Measurements from ENCODE around the gene VWA3A. TPM values are rescaled to one million over a fixed set of nuclear protein-coding genes. Genes with fewer than 3 reads are reported as not detected.

VWA3A gene
- total RNA-seq, 1 experiment from 2014 or later = not detected

DNA sequence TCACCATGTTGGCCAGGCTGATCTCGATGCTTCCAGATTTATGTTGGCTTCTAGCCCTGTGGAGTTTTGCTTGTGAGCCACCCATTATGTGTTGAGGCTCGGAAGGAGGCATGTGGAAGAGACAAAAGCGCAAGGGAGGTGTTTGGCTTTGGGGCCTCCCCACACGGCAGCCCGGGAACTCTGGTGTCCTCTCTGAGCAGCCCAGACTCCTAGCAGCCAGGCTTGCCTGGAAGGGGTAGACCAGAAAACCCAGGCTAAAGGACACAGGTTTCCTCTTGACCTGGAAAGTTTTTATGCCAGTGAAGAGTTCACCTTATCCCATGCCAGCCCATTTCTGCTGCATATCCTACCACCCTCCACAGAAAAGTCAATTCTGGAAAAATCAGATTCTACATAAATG lies 91.0 kb downstream of the VWA3A start:
- no peaks in the 10 kb centered on the region for H3K36me3 ChIP-seq (ENCODE audit: control insufficient read depth in 1 of 2, insufficient read depth in 2 of 2, low read length in 2 of 2)
- H3K4me1 ChIP-seq (ENCODE audit: control insufficient read depth in 1 of 2, insufficient read depth in 2 of 2, low read length in 2 of 2) = peaks cover 2 to 3% of the 10 kb centered on the region in 2 experiments
- no peak overlapping the region for H3K4me3 ChIP-seq (replicated peaks in 1 of 2; ENCODE audit: low read depth in 1 of 2, low read length in 2 of 2)
- H3K27me3 ChIP-seq (ENCODE audit: insufficient read depth, low read length) = no peaks in the 10 kb centered on the region; the same call in 1 of the 2 replicates
- H3K9ac ChIP-seq (ENCODE audit: low read length) = no peak overlapping the region
- ChIA-PET RAD21 (ENCODE audit: low non-redundant PET in 1 of 2, low total read pairs in 2 of 2, uncharacterized antibody in 2 of 2, unreplicated experiment in 2 of 2) (no interaction called here), POLR2A (no interaction called here), CTCF (no interaction called here)
- TF ChIP-seq ELF1 (IDR thresholded peaks at IDR 0.05; ENCODE audit: borderline replicate concordance, low read depth) (no peak), EZH2phosphoT487 (IDR thresholded peaks at IDR 0.05; ENCODE audit: borderline replicate concordance) (no peak), TCF7L2 (IDR thresholded peaks at IDR 0.05; ENCODE audit: borderline replicate concordance, extremely low read depth, insufficient read depth, insufficient read length) (no peak), FOSL1 (IDR thresholded peaks at IDR 0.05; ENCODE audit: low read depth) (no peak), POLR2AphosphoS5 (IDR thresholded peaks at IDR 0.05; ENCODE audit: low read depth, low read length) (no peak), RAD21 (IDR thresholded peaks at IDR 0.05; ENCODE audit: low read depth) (no peak), SP1 (IDR thresholded peaks at IDR 0.05; ENCODE audit: low read depth) (no peak), SIN3A (IDR thresholded peaks at IDR 0.05; ENCODE audit: low read depth) (no peak), ZNF274 (IDR thresholded peaks at IDR 0.05; ENCODE audit: low read depth, low read length) (no peak), POLR2A (IDR thresholded peaks at IDR 0.05; ENCODE audit: borderline replicate concordance, extremely low read depth, insufficient read depth, insufficient read length) (no peak), SRF (IDR thresholded peaks at IDR 0.05; ENCODE audit: low read depth) (no peak), ZFX (IDR thresholded peaks at IDR 0.05) (no peak), EZH2 (IDR thresholded peaks at IDR 0.05) (no peak), EGR1 (IDR thresholded peaks at IDR 0.05; ENCODE audit: low read depth) (no peak), JUND (IDR thresholded peaks at IDR 0.05) (no peak), CEBPB (IDR thresholded peaks at IDR 0.05; ENCODE audit: low read depth) (no peak)
- TF ChIP-seq, protein P1, sequence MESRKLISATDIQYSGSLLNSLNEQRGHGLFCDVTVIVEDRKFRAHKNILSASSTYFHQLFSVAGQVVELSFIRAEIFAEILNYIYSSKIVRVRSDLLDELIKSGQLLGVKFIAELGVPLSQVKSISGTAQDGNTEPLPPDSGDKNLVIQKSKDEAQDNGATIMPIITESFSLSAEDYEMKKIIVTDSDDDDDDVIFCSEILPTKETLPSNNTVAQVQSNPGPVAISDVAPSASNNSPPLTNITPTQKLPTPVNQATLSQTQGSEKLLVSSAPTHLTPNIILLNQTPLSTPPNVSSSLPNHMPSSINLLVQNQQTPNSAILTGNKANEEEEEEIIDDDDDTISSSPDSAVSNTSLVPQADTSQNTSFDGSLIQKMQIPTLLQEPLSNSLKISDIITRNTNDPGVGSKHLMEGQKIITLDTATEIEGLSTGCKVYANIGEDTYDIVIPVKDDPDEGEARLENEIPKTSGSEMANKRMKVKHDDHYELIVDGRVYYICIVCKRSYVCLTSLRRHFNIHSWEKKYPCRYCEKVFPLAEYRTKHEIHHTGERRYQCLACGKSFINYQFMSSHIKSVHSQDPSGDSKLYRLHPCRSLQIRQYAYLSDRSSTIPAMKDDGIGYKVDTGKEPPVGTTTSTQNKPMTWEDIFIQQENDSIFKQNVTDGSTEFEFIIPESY (IDR thresholded peaks at IDR 0.05; ENCODE audit: extremely low read depth, insufficient replicate concordance, low read length) = no peak
- TF ChIP-seq, protein P2, sequence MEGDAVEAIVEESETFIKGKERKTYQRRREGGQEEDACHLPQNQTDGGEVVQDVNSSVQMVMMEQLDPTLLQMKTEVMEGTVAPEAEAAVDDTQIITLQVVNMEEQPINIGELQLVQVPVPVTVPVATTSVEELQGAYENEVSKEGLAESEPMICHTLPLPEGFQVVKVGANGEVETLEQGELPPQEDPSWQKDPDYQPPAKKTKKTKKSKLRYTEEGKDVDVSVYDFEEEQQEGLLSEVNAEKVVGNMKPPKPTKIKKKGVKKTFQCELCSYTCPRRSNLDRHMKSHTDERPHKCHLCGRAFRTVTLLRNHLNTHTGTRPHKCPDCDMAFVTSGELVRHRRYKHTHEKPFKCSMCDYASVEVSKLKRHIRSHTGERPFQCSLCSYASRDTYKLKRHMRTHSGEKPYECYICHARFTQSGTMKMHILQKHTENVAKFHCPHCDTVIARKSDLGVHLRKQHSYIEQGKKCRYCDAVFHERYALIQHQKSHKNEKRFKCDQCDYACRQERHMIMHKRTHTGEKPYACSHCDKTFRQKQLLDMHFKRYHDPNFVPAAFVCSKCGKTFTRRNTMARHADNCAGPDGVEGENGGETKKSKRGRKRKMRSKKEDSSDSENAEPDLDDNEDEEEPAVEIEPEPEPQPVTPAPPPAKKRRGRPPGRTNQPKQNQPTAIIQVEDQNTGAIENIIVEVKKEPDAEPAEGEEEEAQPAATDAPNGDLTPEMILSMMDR (IDR thresholded peaks at IDR 0.05 in 2 of 3, conservative IDR thresholded peaks at IDR 0.05 in 1 of 3; ENCODE audit: borderline replicate concordance in 1 of 3, insufficient read depth in 1 of 3, low read depth in 2 of 3, low read length in 2 of 3) = no peak
- TF ChIP-seq, protein P3, sequence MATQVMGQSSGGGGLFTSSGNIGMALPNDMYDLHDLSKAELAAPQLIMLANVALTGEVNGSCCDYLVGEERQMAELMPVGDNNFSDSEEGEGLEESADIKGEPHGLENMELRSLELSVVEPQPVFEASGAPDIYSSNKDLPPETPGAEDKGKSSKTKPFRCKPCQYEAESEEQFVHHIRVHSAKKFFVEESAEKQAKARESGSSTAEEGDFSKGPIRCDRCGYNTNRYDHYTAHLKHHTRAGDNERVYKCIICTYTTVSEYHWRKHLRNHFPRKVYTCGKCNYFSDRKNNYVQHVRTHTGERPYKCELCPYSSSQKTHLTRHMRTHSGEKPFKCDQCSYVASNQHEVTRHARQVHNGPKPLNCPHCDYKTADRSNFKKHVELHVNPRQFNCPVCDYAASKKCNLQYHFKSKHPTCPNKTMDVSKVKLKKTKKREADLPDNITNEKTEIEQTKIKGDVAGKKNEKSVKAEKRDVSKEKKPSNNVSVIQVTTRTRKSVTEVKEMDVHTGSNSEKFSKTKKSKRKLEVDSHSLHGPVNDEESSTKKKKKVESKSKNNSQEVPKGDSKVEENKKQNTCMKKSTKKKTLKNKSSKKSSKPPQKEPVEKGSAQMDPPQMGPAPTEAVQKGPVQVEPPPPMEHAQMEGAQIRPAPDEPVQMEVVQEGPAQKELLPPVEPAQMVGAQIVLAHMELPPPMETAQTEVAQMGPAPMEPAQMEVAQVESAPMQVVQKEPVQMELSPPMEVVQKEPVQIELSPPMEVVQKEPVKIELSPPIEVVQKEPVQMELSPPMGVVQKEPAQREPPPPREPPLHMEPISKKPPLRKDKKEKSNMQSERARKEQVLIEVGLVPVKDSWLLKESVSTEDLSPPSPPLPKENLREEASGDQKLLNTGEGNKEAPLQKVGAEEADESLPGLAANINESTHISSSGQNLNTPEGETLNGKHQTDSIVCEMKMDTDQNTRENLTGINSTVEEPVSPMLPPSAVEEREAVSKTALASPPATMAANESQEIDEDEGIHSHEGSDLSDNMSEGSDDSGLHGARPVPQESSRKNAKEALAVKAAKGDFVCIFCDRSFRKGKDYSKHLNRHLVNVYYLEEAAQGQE (IDR thresholded peaks at IDR 0.05; ENCODE audit: low read depth) = no peak
- TF ChIP-seq, protein P4, sequence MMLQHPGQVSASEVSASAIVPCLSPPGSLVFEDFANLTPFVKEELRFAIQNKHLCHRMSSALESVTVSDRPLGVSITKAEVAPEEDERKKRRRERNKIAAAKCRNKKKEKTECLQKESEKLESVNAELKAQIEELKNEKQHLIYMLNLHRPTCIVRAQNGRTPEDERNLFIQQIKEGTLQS (IDR thresholded peaks at IDR 0.05) = no peak
- H3K9me3 ChIP-seq (ENCODE audit: control insufficient read depth in 1 of 2, insufficient read depth in 1 of 2, low read depth in 1 of 2, low read length in 2 of 2) = no peaks in the 10 kb centered on the region
- H2AFZ ChIP-seq (ENCODE audit: low read depth, low read length, poor library complexity, severe bottlenecking) = no peak overlapping the region
- H4K20me1 ChIP-seq (ENCODE audit: insufficient read depth) = no peaks in the 10 kb centered on the region
- intact Hi-C loops (cut with micrococcal nuclease) = loop anchor here (10.0 kb wide), 3 partner anchors 59 to 1251 kb away; partner anchors contain the start of gene IGSF6
- no TSS peak for BruUV-seq (replicated peaks)
- H3K4me2 ChIP-seq (ENCODE audit: low read length) = no peak overlapping the region
- H3K9me2 ChIP-seq (ENCODE audit: insufficient read depth) = no peaks in the 10 kb centered on the region
- H3K79me2 ChIP-seq (ENCODE audit: insufficient read depth, low read length) = no peaks in the 10 kb centered on the region
- DNase-seq (ENCODE audit: low read depth, low spot score) (no peak), ATAC-seq (no peak)
- H3K27ac ChIP-seq (ENCODE audit: low read depth, low read length) = no peak overlapping the region

Measured in HCT116 (cell line).